Suppressor macrophage treated with lipopolysaccharide for 1 hour (primary cell): ENCODE results near the gene KLF2.
"Not testable (repeated sequence)": the region's sequence is repeated elsewhere in the genome, so short reads cannot be mapped to it uniquely, and the experiment has no call there.

Source experiments
- DNase-seq, 3 donors: peaks; one replicate each; pipeline ENCODE4 v3.0.0-alpha.2; 2020 to 2022

The KLF2 gene

GRCh38 chr19:16338470-16339360 is 14.1 kb downstream of the KLF2 start:
- peak; percentile 71 to 76 (median 74) for DNase-seq

GRCh38 chr19:16339361-16339725 is 14.7 kb downstream of the KLF2 start:
- no peak for DNase-seq

GRCh38 chr19:16340092-16340491 is 15.5 kb downstream of the KLF2 start:
- DNase-seq = no peak

GRCh38 chr19:16340654-16341053 is 16.0 kb downstream of the KLF2 start:
- no peak for DNase-seq

- DNase-seq = peak; percentile 82 to 90 (median 87)
These were observed 17.5 kb downstream of the KLF2 start for GRCh38 chr19:16342002-16342715.

GRCh38 chr19:16343156-16343555 is 18.5 kb downstream of the KLF2 start:
- peak; percentile 48 to 67 (median 60) for DNase-seq

GRCh38 chr19:16345457-16345856 is 20.8 kb downstream of the KLF2 start:
- no peak for DNase-seq

- not testable (repeated sequence) for DNase-seq
These were observed 22.5 kb downstream of the KLF2 start for GRCh38 chr19:16347099-16347498.

GRCh38 chr19:16347706-16348105 is 23.1 kb downstream of the KLF2 start:
- no peak for DNase-seq

GRCh38 chr19:16349551-16350152 is 25.0 kb downstream of the KLF2 start:
- DNase-seq = no peak

GRCh38 chr19:16351133-16351809 is 26.6 kb downstream of the KLF2 start:
- peak; percentile 65 to 78 (median 67) for DNase-seq

GRCh38 chr19:16355293-16356043 is 30.8 kb downstream of the KLF2 start:
- DNase-seq = peak; percentile 76 to 83 (median 77)

GRCh38 chr19:16358456-16358855 is 33.8 kb downstream of the KLF2 start:
- no peak for DNase-seq

GRCh38 chr19:16359074-16359473 is 34.4 kb downstream of the KLF2 start:
- no peak for DNase-seq

GRCh38 chr19:16359964-16360363 is 35.3 kb downstream of the KLF2 start:
- no peak for DNase-seq

- no peak for DNase-seq
These were observed 36.1 kb downstream of the KLF2 start for GRCh38 chr19:16360738-16361137.

GRCh38 chr19:16361254-16361653 is 36.6 kb downstream of the KLF2 start:
- peak in 1 of 3 donors; percentile 19 for DNase-seq

GRCh38 chr19:16361926-16362325 is 37.3 kb downstream of the KLF2 start:
- no peak for DNase-seq

GRCh38 chr19:16363133-16363851 is 38.7 kb downstream of the KLF2 start:
- DNase-seq = no peak

GRCh38 chr19:16363852-16364230 is 39.2 kb downstream of the KLF2 start:
- no peak for DNase-seq

GRCh38 chr19:16364231-16364865 is 39.7 kb downstream of the KLF2 start:
- DNase-seq = no peak
